ENCODE measurements around the gene ADPRH.

GRCh38 chr3:119559441-119559963 is 19.8 kb upstream of the ADPRH start, which contains the start of gene CD80:
- TF ChIP-seq GATA2 (IDR thresholded peaks at IDR 0.05; ENCODE audit: low read depth, low read length) (no peak), GATA3 (IDR thresholded peaks at IDR 0.05; ENCODE audit: low read depth, low read length) (no peak)

All from SH-SY5Y (cell line).